Epithelial cell of esophagus (primary cell): Measurements from ENCODE around the gene PIK3C2A.

Source experiments
- DNase-seq: peaks from one replicate; pipeline ENCODE4 v3.0.0; 2010; ENCODE audit warnings: low read depth
- H3K4me3 ChIP-seq: 2 replicates; pipeline ENCODE4 v1.5.1; 2011; ENCODE audit warnings: mild to moderate bottlenecking, low read length, control low read depth
- CTCF ChIP-seq: IDR thresholded peaks from 2 replicates; pipeline ENCODE4 v1.5.1; 2011; ENCODE audit warnings: low read depth, mild to moderate bottlenecking, low read length, control low read depth, inconsistent platforms; ENCODE audit not compliant: insufficient read depth; ENCODE audit errors: missing control alignments

PIK3C2A gene

GRCh38 chr11:17161515-17161914, 46.3 kb downstream of the PIK3C2A start:
- DNase-seq: no peak
- TF ChIP-seq CTCF: no peak
- H3K4me3 ChIP-seq: no peak overlapping the region

- TF ChIP-seq CTCF: no peak
- no peak for DNase-seq
These were observed 48.3 kb downstream of the PIK3C2A start for GRCh38 chr11:17159441-17159840.

More at GRCh38 chr11:17159441-17159840, 48.3 kb downstream of the PIK3C2A start:
- H3K4me3 ChIP-seq: no peak overlapping the region
